HG02759 (cell line): ENCODE data around the gene PRR5.
A peak's percentile ranks its signal among the peaks of the same experiment; 100 is the strongest.
"Not testable (repeated sequence)": the region's sequence is repeated elsewhere in the genome, so short reads cannot be mapped to it uniquely, and the experiment has no call there.

ENCODE experiments used
- ATAC-seq: cut with Tn5 transposase; IDR thresholded peaks from one replicate; pipeline ENCODE4 v1.9.1; 2021; ENCODE audit warnings: mild to moderate bottlenecking, moderate library complexity; ENCODE audit not compliant: unreplicated experiment

Gene PRR5

GRCh38 chr22:44672632-44673031 is 29.4 kb upstream of the PRR5 start:
- ATAC-seq: no peak

GRCh38 chr22:44673406-44673805 is 28.6 kb upstream of the PRR5 start:
- no peak for ATAC-seq

- not testable (repeated sequence) for ATAC-seq
These were observed 26.0 kb upstream of the PRR5 start for GRCh38 chr22:44676066-44676440.

- no peak for ATAC-seq
These were observed 25.3 kb upstream of the PRR5 start for GRCh38 chr22:44676441-44677352.

- no peak for ATAC-seq
These were observed 24.6 kb upstream of the PRR5 start for GRCh38 chr22:44677353-44677840.

- ATAC-seq: no peak
These were observed 24.0 kb upstream of the PRR5 start for GRCh38 chr22:44677871-44678555.

- no peak for ATAC-seq
These were observed 23.3 kb upstream of the PRR5 start for GRCh38 chr22:44678556-44679305.

GRCh38 chr22:44679306-44679647 is 22.7 kb upstream of the PRR5 start:
- not testable (repeated sequence) for ATAC-seq

GRCh38 chr22:44680058-44680457 is 21.9 kb upstream of the PRR5 start:
- no peak for ATAC-seq

GRCh38 chr22:44680481-44680894 is 21.5 kb upstream of the PRR5 start:
- no peak for ATAC-seq

GRCh38 chr22:44682556-44683168 is 19.3 kb upstream of the PRR5 start:
- ATAC-seq: no peak

- peak; percentile 46 for ATAC-seq
These were observed 18.8 kb upstream of the PRR5 start for GRCh38 chr22:44683237-44683636.

GRCh38 chr22:44683881-44684280 is 18.1 kb upstream of the PRR5 start:
- ATAC-seq: no peak

- ATAC-seq: peak; percentile 50
These were observed 17.3 kb upstream of the PRR5 start for GRCh38 chr22:44684506-44685383.

- ATAC-seq: no peak
These were observed 16.5 kb upstream of the PRR5 start for GRCh38 chr22:44685384-44686056.

- no peak for ATAC-seq
These were observed 15.0 kb upstream of the PRR5 start for GRCh38 chr22:44686873-44687600.

GRCh38 chr22:44689173-44689572 is 12.8 kb upstream of the PRR5 start:
- no peak for ATAC-seq

- ATAC-seq: no peak
These were observed 12.0 kb upstream of the PRR5 start for GRCh38 chr22:44689915-44690524.
